NCI-H2196 (cell line): ENCODE data around the gene HNRNPUL2.
"Not testable (repeated sequence)": the region's sequence is repeated elsewhere in the genome, so short reads cannot be mapped to it uniquely, and the experiment has no call there.

ENCODE experiments used
- DNase-seq: peaks from one replicate; lab custom pipeline; 2025; ENCODE audit not compliant: unreplicated experiment; lab: John Stamatoyannopoulos, UW

Gene HNRNPUL2

GRCh38 chr11:62705880-62706849 is 21.1 kb downstream of the HNRNPUL2 start:
- peak; percentile 96 for DNase-seq

GRCh38 chr11:62705413-62705812 is 21.8 kb downstream of the HNRNPUL2 start:
- peak; percentile 45 for DNase-seq

GRCh38 chr11:62703921-62704320 is 23.3 kb downstream of the HNRNPUL2 start:
- DNase-seq: not testable (repeated sequence)

- no peak for DNase-seq
Measured at GRCh38 chr11:62702246-62702645, 25.0 kb downstream of the HNRNPUL2 start.

- peak; percentile 63 for DNase-seq
Measured at GRCh38 chr11:62694455-62695167, 32.6 kb downstream of the HNRNPUL2 start.

DNA sequence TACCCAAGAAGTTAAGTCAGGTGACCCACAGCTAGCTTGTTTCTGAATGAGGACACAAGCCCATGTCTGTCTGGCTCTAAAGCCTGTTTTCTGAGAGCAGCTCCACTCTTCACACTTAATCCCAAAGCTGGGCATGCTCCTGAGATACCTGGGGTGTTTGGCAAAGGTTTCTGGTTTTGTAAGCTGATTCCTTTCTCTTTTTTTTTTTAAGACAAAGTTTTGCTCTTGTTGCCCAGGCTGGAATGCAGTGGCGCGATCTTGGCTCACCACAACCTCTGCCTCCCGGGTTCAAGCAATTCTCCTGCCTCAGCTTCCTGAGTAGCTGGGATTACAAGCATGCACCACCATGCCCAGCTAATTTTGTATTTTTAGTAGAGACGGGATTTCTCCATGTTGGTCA is 33.6 kb downstream of the HNRNPUL2 start:
- DNase-seq: not testable (repeated sequence)

DNA sequence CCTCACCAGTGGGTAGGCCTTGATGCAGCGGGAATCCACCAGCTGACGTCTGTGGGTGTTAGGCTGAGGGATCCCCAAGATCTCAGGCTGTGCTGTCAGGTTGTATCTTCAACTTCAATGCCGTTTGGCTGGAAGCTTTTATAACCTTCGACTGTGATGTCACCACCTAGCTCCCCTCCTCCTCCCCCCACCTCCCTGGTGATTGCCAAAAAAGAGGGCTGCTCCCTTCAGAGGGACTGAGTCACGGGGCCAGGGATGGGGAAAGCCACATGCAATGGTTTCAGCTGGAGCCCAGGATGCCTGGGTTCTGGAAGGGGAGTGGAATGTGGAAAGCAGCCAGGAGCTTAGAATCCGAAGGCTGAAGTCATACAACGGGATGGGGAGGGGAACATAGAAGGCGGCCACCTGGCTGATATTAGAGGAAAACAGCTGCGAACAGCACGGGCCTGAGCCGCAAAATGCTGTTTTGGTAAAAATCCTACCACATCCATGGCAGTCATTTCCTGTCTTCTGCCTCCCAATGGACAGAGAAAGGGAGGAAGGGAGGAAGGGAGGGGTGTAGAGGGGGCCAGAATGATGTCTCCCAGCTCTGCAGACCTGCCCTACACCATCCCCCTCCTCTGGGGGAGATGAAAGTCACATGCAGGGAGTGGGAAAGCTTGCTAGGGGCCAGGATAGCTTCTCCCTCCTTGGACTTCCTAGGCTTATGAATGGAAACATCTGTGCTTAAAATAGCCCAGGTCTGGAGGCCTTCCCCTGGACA is 37.7 kb downstream of the HNRNPUL2 start, which contains the start of gene LRRN4CL:
LRRN4CL (minus strand) TSS at position 110 of the 763 bp plus-strand sequence. CDS start 1,022 bp downstream, outside the sequence.
- no peak for DNase-seq

DNA sequence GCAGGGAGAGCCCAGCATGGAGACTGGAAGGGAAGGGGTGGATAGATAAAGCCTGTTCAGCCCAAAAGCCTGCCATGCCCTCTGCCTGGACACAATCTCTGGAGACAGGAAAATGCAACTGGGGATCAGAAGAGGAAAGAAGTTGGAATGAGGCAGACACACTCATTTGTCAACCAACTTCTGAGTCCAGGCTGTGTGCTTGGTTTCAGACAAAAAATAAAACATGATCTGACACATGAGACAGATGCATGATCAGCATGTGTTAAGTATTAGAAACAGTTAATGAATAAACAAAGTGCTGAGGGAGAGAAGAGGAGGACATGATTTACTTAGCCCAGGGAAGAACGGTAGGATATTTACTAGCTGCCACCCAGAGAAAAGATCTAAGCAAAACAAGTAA is 38.8 kb downstream of the HNRNPUL2 start:
- no peak for DNase-seq

GRCh38 chr11:62687508-62688396 is 39.5 kb downstream of the HNRNPUL2 start:
- no peak for DNase-seq

- DNase-seq: no peak
Measured at GRCh38 chr11:62682518-62682917, 44.7 kb downstream of the HNRNPUL2 start.

GRCh38 chr11:62680825-62681240 is 46.4 kb downstream of the HNRNPUL2 start:
- DNase-seq: peak; percentile 50

DNA sequence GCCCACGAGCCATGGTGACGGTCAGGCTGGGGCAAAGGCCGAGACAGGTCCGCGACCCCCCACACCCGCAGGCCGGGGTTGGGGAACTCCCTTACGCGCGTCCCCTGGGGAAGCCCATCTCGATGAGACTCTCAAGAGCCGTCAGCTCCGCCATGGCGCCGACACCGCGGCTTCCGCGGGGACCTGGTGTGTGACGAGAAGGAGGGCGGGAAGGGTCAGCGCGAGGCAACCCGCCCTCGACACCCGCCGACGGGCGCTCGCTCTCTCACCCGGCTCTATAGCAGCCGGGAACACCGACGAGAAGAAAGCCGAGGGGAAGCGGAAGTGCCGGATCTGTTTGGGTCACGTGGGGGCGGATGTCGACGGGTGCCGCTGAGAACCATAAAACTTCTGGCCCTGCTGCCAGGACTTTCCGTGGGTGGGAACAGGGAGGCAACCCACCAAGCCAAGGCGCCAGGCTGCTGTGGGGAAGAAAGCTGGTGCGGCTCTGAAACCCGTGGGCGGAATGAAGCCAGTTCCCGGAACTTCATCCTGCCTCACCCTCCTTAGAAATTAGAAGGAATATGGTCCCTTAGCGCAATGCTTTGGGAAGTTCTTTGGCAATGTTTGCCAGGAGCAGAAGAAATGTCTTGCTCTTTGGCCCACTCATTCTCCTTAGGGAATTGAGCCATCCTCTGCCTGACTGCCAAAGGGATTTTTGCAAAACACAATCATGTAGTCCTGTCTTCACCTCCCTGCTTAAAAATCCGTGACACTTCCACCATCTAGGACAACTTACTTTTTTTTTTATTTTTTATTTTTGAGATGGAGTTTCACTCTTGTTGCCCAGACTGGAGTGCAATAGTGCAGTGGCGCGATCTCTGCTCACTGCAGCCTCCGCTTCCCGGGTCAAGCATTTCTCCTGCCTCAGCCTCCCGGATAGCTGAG is 48.2 kb downstream of the HNRNPUL2 start, which contains the start of gene UBXN1:
UBXN1 (minus strand) TSS at position 304 of the 927 bp plus-strand sequence; CDS start at position 154, 150 bp downstream.
- peak; percentile 84 for DNase-seq

DNA sequence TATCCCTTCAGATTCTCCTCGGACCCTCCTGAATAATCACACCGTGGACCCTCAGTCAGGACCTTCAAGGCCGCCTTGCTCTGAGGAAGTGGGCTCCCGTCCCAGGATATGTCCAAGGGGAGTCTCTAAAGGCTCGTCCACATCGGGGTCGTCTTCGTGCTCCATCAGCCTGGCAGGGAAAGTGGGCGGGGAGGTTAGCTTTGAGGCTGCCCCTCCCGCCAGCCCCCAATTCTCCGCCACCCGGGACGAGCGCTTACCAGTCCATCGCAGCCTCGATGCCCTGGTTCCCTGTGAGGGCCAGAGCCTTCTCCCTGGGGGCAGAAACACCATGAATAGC is 48.9 kb downstream of the HNRNPUL2 start:
- DNase-seq: no peak

DNA sequence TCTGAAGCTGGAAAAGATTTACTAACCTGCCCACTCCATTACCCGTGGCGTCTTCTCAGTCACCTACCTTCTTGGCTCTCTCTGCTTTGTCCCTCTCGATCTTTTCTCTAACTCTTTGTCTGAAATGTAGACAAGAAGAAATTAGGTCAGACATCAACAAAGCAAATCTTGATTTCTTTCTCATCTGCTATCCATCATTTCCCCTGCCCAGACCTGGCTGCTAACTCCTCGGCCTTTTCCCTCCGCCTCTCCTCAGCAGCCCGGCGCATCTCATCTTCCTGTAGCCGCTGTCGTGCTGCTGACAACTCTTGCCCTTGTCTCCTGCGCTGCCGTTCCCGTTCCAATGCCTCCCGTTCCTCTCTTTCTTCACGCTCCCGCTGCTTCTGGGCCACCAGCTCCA is 49.5 kb downstream of the HNRNPUL2 start:
- no peak for DNase-seq

GRCh38 chr11:62677156-62677555 is 50.1 kb downstream of the HNRNPUL2 start:
- no peak for DNase-seq

DNA sequence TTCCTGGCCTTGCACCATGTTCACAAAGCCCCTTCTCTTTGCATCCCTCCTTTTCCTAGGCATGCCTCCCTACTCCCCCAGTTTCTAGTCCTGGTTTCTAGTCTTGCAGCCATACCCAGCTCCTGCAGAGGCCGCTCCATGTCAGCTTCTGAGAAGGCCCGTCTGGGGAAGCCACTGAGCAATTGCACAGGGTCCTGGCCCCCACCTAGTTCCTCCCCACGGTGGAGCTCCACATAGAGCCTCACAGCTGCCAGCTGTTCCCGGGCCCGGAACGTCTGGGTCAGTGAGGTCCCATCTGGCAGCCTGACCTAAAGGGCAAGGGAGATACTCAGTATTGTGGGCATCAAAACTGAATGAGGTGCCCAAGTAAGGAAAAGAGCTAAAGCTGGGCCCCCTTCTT is 50.6 kb downstream of the HNRNPUL2 start:
- no peak for DNase-seq

GRCh38 chr11:62675415-62675814 is 51.8 kb downstream of the HNRNPUL2 start:
- not testable (repeated sequence) for DNase-seq

- DNase-seq: no peak
Measured at GRCh38 chr11:62673196-62673525, 54.1 kb downstream of the HNRNPUL2 start.
